Esophagus squamous epithelium (tissue), 5 donors: ENCODE data around the gene IGSF22. TPM values are rescaled to one million over a fixed set of nuclear protein-coding genes. Genes with fewer than 3 reads are reported as not detected.

ENCODE experiments used
- DNase-seq: peaks from one replicate; lab custom pipeline; 2025; lab: John Stamatoyannopoulos, UW
- H3K27ac ChIP-seq, 4 donors: fragments of 200-600 bp; sonication (generic); one replicate each; pipeline ENCODE4 v1.5.1; 2016 to 2019; ENCODE audit warnings: mild to moderate bottlenecking in 1 of 4
- H3K27me3 ChIP-seq, 4 donors: fragments of 200-600 bp; sonication (generic); 1 replicate in 3 of 4; 2 replicates in 1 of 4; pipeline versions ENCODE4 v1.5.1 to v1.6.0; 2017 to 2021; ENCODE audit warnings: antibody characterized with exemption in 1 of 4
- H3K36me3 ChIP-seq, 3 donors: fragments of 200-600 bp; sonication (generic); one replicate each; pipeline ENCODE4 v1.5.1; 2016 to 2019
- H3K4me1 ChIP-seq, 3 donors: fragments of 200-600 bp; sonication (generic); one replicate each; pipeline ENCODE4 v1.5.1; 2017 to 2019
- H3K4me3 ChIP-seq, 4 donors: fragments of 200-600 bp; sonication (generic); 1 replicate in 3 of 4; 2 replicates in 1 of 4; pipeline ENCODE4 v1.5.1; 2016 to 2019; ENCODE audit warnings: mild to moderate bottlenecking in 2 of 4, moderate library complexity in 1 of 4
- H3K9me3 ChIP-seq, 3 donors: fragments of 200-600 bp; sonication (generic); one replicate each; pipeline ENCODE4 v1.5.1; 2016 to 2019
- CTCF ChIP-seq, 6 experiments: fragments of 450-650 bp in 4 of 6; fragments of 200-600 bp in 2 of 6; sonication (generic) in 2 of 6; IDR thresholded peaks; one replicate each; pipeline ENCODE4 v1.5.1; 2016 to 2019; ENCODE audit warnings: antibody characterized with exemption in 6 of 6, mild to moderate bottlenecking in 4 of 6, moderate library complexity in 4 of 6
- POLR2A ChIP-seq, 4 donors: fragments of 450-650 bp; IDR thresholded peaks; one replicate each; pipeline ENCODE4 v1.6.1; 2017; ENCODE audit warnings: antibody characterized with exemption in 4 of 4, mild to moderate bottlenecking in 4 of 4, moderate library complexity in 3 of 4
- whole genome bisulfite sequencing, 2 donors: methylation state at CpG; one replicate each; pipeline ENCODE4 v1.1.5; 2018; 5-methylcytosine and 5-hydroxymethylcytosine counted together
- intact Hi-C: fragments of 100-400 bp; cut with DNase I; formaldehyde crosslinking; loops from one replicate; pipeline ENCODE4 v1.15.0; 2022
- total RNA-seq, 4 donors: library from RNA; depleted of rRNA; stranded (reverse); fragments of >200 nt; gene quantifications; one replicate each; pipeline ENCODE4 v1.1.0, GENCODE V29; 2016
- donor health status: DM: yes; HTN: yes; CAD: no.

Gene IGSF22
- total RNA-seq, 4 donors from 2014 or later = under 0.01 TPM; not detected in 3

- Histone ChIP-seq H3K36me3 (no peaks in the 10 kb centered on the region), H3K27ac (no peak overlapping the region), H3K4me3 (no peak overlapping the region), H3K27me3 (no peaks in the 10 kb centered on the region), H3K4me1 (peaks cover 0 to 18% (median 11%) of the 10 kb centered on the region in 3 donors), H3K9me3 (no peaks in the 10 kb centered on the region)
- TF ChIP-seq POLR2A (IDR thresholded peaks at IDR 0.05) (no peak), CTCF (IDR thresholded peaks at IDR 0.05) (no peak)
- no peak for DNase-seq
- intact Hi-C loops = no loop called here
- 77 to 80% methylated on average over 11 to 13 of the region's 13 CpGs for WGBS, 2 donors
Observed at GRCh38 chr11:18748766-18749365, 22.9 kb upstream of the IGSF22 start.

- H3K9me3 ChIP-seq = no peaks in the 10 kb centered on the region
- H3K4me1 ChIP-seq = peaks cover 0 to 14% (median 11%) of the 10 kb centered on the region in 3 donors
- H3K27me3 ChIP-seq = no peaks in the 10 kb centered on the region
- H3K36me3 ChIP-seq = no peaks in the 10 kb centered on the region
- no peak overlapping the region for H3K27ac ChIP-seq
- intact Hi-C loops = no loop called here
- TF ChIP-seq POLR2A (IDR thresholded peaks at IDR 0.05) (no peak), CTCF (IDR thresholded peaks at IDR 0.05) (no peak)
- 68 to 77% methylated on average over 6 of the region's 6 CpGs for WGBS, 2 donors
- H3K4me3 ChIP-seq = no peak overlapping the region
- no peak for DNase-seq
Observed at GRCh38 chr11:18745251-18745650, 19.3 kb upstream of the IGSF22 start.

- intact Hi-C loops = no loop called here
- H3K4me3 ChIP-seq = no peak overlapping the region
- 71 to 74% methylated on average over 4 to 9 of the region's 15 CpGs for WGBS, 2 donors
- no peaks in the 10 kb centered on the region for H3K27me3 ChIP-seq
- no peaks in the 10 kb centered on the region for H3K9me3 ChIP-seq
- peaks cover 0 to 1% (median 0%) of the 10 kb centered on the region in 3 donors for H3K4me1 ChIP-seq
- no peak overlapping the region for H3K27ac ChIP-seq
- no peak for DNase-seq
- no peaks in the 10 kb centered on the region for H3K36me3 ChIP-seq
- TF ChIP-seq CTCF (IDR thresholded peaks at IDR 0.05) (no peak), POLR2A (IDR thresholded peaks at IDR 0.05) (no peak)
Observed at GRCh38 chr11:18743900-18744514, 18.0 kb upstream of the IGSF22 start.

- no peaks in the 10 kb centered on the region for H3K4me1 ChIP-seq
- H3K4me3 ChIP-seq = no peak overlapping the region
- WGBS, 2 donors = 67 to 92% methylated on average over 1 to 2 of the region's 10 CpGs
- TF ChIP-seq POLR2A (IDR thresholded peaks at IDR 0.05) (no peak), CTCF (IDR thresholded peaks at IDR 0.05) (no peak)
- no peaks in the 10 kb centered on the region for H3K9me3 ChIP-seq
- H3K36me3 ChIP-seq = no peaks in the 10 kb centered on the region
- H3K27ac ChIP-seq = no peak overlapping the region
- H3K27me3 ChIP-seq = no peaks in the 10 kb centered on the region
- no peak for DNase-seq
- intact Hi-C loops = no loop called here
Observed at GRCh38 chr11:18743365-18743764, 17.4 kb upstream of the IGSF22 start.

GRCh38 chr11:18741783-18742182, 15.8 kb upstream of the IGSF22 start:
- 73 to 80% methylated on average over 3 of the region's 3 CpGs for WGBS, 2 donors
- intact Hi-C loops = no loop called here
- TF ChIP-seq POLR2A (IDR thresholded peaks at IDR 0.05) (no peak), CTCF (IDR thresholded peaks at IDR 0.05) (no peak)
- no peaks in the 10 kb centered on the region for H3K36me3 ChIP-seq
- peaks cover 0 to 1% (median 0%) of the 10 kb centered on the region in 4 donors for H3K27me3 ChIP-seq
- no peak overlapping the region for H3K4me3 ChIP-seq
- DNase-seq = no peak
- no peaks in the 10 kb centered on the region for H3K9me3 ChIP-seq
- H3K27ac ChIP-seq = no peak overlapping the region
- no peaks in the 10 kb centered on the region for H3K4me1 ChIP-seq
